ENCODE measurements around the gene GTF2E1.
"Not testable (repeated sequence)": the region's sequence is repeated elsewhere in the genome, so short reads cannot be mapped to it uniquely, and the experiment has no call there.

Gene GTF2E1

GRCh38 chr3:120742198-120742848 lies at the start of gene GTF2E1, which contains the start of gene RABL3:
Gene GTF2E1, plus strand, starts transcription at chr3:120742744. Its CDS starts 7,809 bp downstream, at chr3:120750553.
Gene RABL3, minus strand, starts transcription at chr3:120742516. Its CDS starts 9 bp downstream, at chr3:120742507.
- peaks cover 4% of the 10 kb centered on the region for H3K36me3 Mint-ChIP-seq
- H3K9me3 Mint-ChIP-seq = peaks cover under 1% of the 10 kb centered on the region
- peak within 1 kb of the TSS; percentile 93 for H3K4me3 Mint-ChIP-seq
- H3K4me1 Mint-ChIP-seq = peaks cover 39% of the 10 kb centered on the region
- no peaks in the 10 kb centered on the region for H3K27me3 Mint-ChIP-seq
- peak within 1 kb of the TSS; percentile 91 for H3K27ac Mint-ChIP-seq

- Mint-ChIP-seq H3K27me3 (no peaks in the 10 kb centered on the region), H3K4me3 (no peak overlapping the region), H3K9me3 (no peaks in the 10 kb centered on the region), H3K4me1 (no peaks in the 10 kb centered on the region), H3K27ac (peak overlapping the region; percentile 38), H3K36me3 (peaks cover 14% of the 10 kb centered on the region)
Observed at GRCh38 chr3:120693439-120694171, 48.9 kb upstream of the GTF2E1 start.

GRCh38 chr3:120699333-120699732 lies 43.2 kb upstream of the GTF2E1 start:
- Mint-ChIP-seq H3K27ac (no peak overlapping the region), H3K36me3 (peaks cover 29% of the 10 kb centered on the region), H3K27me3 (no peaks in the 10 kb centered on the region), H3K4me1 (peaks cover 7% of the 10 kb centered on the region), H3K4me3 (no peak overlapping the region), H3K9me3 (peaks cover 14% of the 10 kb centered on the region)

- peaks cover 14% of the 10 kb centered on the region for H3K9me3 Mint-ChIP-seq
- H3K27ac Mint-ChIP-seq = no peak overlapping the region
- H3K4me1 Mint-ChIP-seq = peaks cover 13% of the 10 kb centered on the region
- H3K4me3 Mint-ChIP-seq = no peak overlapping the region
- H3K36me3 Mint-ChIP-seq = peaks cover 37% of the 10 kb centered on the region
- H3K27me3 Mint-ChIP-seq = no peaks in the 10 kb centered on the region
Observed at GRCh38 chr3:120705884-120706582, 36.5 kb upstream of the GTF2E1 start.

GRCh38 chr3:120706950-120707349 lies 35.6 kb upstream of the GTF2E1 start:
- Mint-ChIP-seq H3K4me1 (peaks cover 13% of the 10 kb centered on the region), H3K4me3 (no peak overlapping the region), H3K27me3 (no peaks in the 10 kb centered on the region), H3K27ac (peak overlapping the region; percentile 48), H3K9me3 (peaks cover 14% of the 10 kb centered on the region), H3K36me3 (peaks cover 37% of the 10 kb centered on the region)

- Mint-ChIP-seq H3K4me3 (no peak overlapping the region), H3K27ac (no peak overlapping the region), H3K27me3 (no peaks in the 10 kb centered on the region), H3K9me3 (peaks cover 10% of the 10 kb centered on the region), H3K36me3 (peaks cover 30% of the 10 kb centered on the region), H3K4me1 (peaks cover 16% of the 10 kb centered on the region)
Observed at GRCh38 chr3:120708408-120708807, 34.1 kb upstream of the GTF2E1 start.

GRCh38 chr3:120710369-120710768 lies 32.2 kb upstream of the GTF2E1 start:
- Mint-ChIP-seq H3K27ac (no peak overlapping the region), H3K9me3 (no peaks in the 10 kb centered on the region), H3K36me3 (peaks cover 22% of the 10 kb centered on the region), H3K4me3 (no peak overlapping the region), H3K4me1 (peaks cover 17% of the 10 kb centered on the region), H3K27me3 (no peaks in the 10 kb centered on the region)

- Mint-ChIP-seq H3K4me3 (no peak overlapping the region), H3K27ac (no peak overlapping the region), H3K27me3 (no peaks in the 10 kb centered on the region), H3K36me3 (peaks cover 14% of the 10 kb centered on the region), H3K4me1 (peaks cover 18% of the 10 kb centered on the region), H3K9me3 (no peaks in the 10 kb centered on the region)
Observed at GRCh38 chr3:120713262-120713661, 29.3 kb upstream of the GTF2E1 start.

- not testable (repeated sequence) for H3K27me3 Mint-ChIP-seq, H3K9me3 Mint-ChIP-seq
- Mint-ChIP-seq H3K36me3 (peaks cover 26% of the 10 kb centered on the region), H3K4me1 (peaks cover 40% of the 10 kb centered on the region), H3K27ac (peak overlapping the region; percentile 52), H3K4me3 (peak overlapping the region; percentile 73)
Observed at GRCh38 chr3:120719167-120719834, 23.2 kb upstream of the GTF2E1 start.

- H3K9me3 Mint-ChIP-seq = no peaks in the 10 kb centered on the region
- H3K27me3 Mint-ChIP-seq = no peaks in the 10 kb centered on the region
- no peak overlapping the region for H3K27ac Mint-ChIP-seq
- no peak overlapping the region for H3K4me3 Mint-ChIP-seq
- H3K4me1 Mint-ChIP-seq = peaks cover 29% of the 10 kb centered on the region
- peaks cover 24% of the 10 kb centered on the region for H3K36me3 Mint-ChIP-seq
Observed at GRCh38 chr3:120726791-120727190, 15.8 kb upstream of the GTF2E1 start.

- peaks cover 17% of the 10 kb centered on the region for H3K36me3 Mint-ChIP-seq
- no peaks in the 10 kb centered on the region for H3K27me3 Mint-ChIP-seq
- H3K4me1 Mint-ChIP-seq = peaks cover 29% of the 10 kb centered on the region
- no peak overlapping the region for H3K27ac Mint-ChIP-seq
- H3K9me3 Mint-ChIP-seq = no peaks in the 10 kb centered on the region
- no peak overlapping the region for H3K4me3 Mint-ChIP-seq
Observed at GRCh38 chr3:120730576-120731542, 11.7 kb upstream of the GTF2E1 start.

GRCh38 chr3:120738006-120738405 lies 4.5 kb upstream of the GTF2E1 start:
- H3K27ac Mint-ChIP-seq, H3K4me3 Mint-ChIP-seq, H3K27me3 Mint-ChIP-seq, H3K9me3 Mint-ChIP-seq: not testable (repeated sequence)
- Mint-ChIP-seq H3K4me1 (peaks cover 11% of the 10 kb centered on the region), H3K36me3 (peaks cover 16% of the 10 kb centered on the region)

GRCh38 chr3:120741320-120741719 lies 1.2 kb upstream of the GTF2E1 start:
- Mint-ChIP-seq H3K27me3 (no peaks in the 10 kb centered on the region), H3K36me3 (peaks cover 8% of the 10 kb centered on the region), H3K9me3 (peaks cover 5% of the 10 kb centered on the region), H3K4me1 (peaks cover 39% of the 10 kb centered on the region), H3K27ac (peak overlapping the region; percentile 84), H3K4me3 (peak overlapping the region; percentile 93)

GRCh38 chr3:120741837-120742197 lies 727 bp upstream of the GTF2E1 start:
- Mint-ChIP-seq H3K36me3 (peaks cover 8% of the 10 kb centered on the region), H3K9me3 (peaks cover 5% of the 10 kb centered on the region), H3K27ac (peak overlapping the region; percentile 91), H3K4me1 (peaks cover 39% of the 10 kb centered on the region), H3K4me3 (peak overlapping the region; percentile 93), H3K27me3 (no peaks in the 10 kb centered on the region)
